Stimulated activated CD4-positive, alpha-beta T cell treated with anti-CD3 and anti-CD28 coated beads, Interleukin-4, amount 100 ng/mL, for 1 hour (primary cell): Measurements from ENCODE around the gene RBFOX2.
"Not testable (repeated sequence)": the region's sequence is repeated elsewhere in the genome, so short reads cannot be mapped to it uniquely, and the experiment has no call there.

Source experiments
- DNase-seq: peaks from one replicate; pipeline ENCODE4 v3.0.0-alpha.2; 2020

Gene RBFOX2

GRCh38 chr22:35808377-35808776 lies 220.2 kb downstream of the RBFOX2 start:
- DNase-seq = no peak

GRCh38 chr22:35806668-35807067 lies 222.0 kb downstream of the RBFOX2 start:
- not testable (repeated sequence) for DNase-seq

- no peak for DNase-seq
Observed at GRCh38 chr22:35805466-35805865, 223.2 kb downstream of the RBFOX2 start.

- DNase-seq = no peak
Observed at GRCh38 chr22:35804421-35804820, 224.2 kb downstream of the RBFOX2 start.

GRCh38 chr22:35802885-35803284 lies 225.7 kb downstream of the RBFOX2 start:
- no peak for DNase-seq

- not testable (repeated sequence) for DNase-seq
Observed at GRCh38 chr22:35801301-35801700, 227.3 kb downstream of the RBFOX2 start.

GRCh38 chr22:35799150-35799549 lies 229.5 kb downstream of the RBFOX2 start:
- DNase-seq = no peak

- DNase-seq = no peak
Observed at GRCh38 chr22:35797411-35797810, 231.2 kb downstream of the RBFOX2 start.

- no peak for DNase-seq
Observed at GRCh38 chr22:35795476-35795875, 233.1 kb downstream of the RBFOX2 start.

GRCh38 chr22:35792506-35792905 lies 236.1 kb downstream of the RBFOX2 start:
- no peak for DNase-seq

GRCh38 chr22:35791788-35792187 lies 236.8 kb downstream of the RBFOX2 start:
- DNase-seq = not testable (repeated sequence)

GRCh38 chr22:35785181-35785923 lies 243.3 kb downstream of the RBFOX2 start:
- no peak for DNase-seq

- DNase-seq = no peak
Observed at GRCh38 chr22:35784633-35785032, 244.0 kb downstream of the RBFOX2 start.

- DNase-seq = no peak
Observed at GRCh38 chr22:35783943-35784614, 244.5 kb downstream of the RBFOX2 start.

- no peak for DNase-seq
Observed at GRCh38 chr22:35782504-35782903, 246.1 kb downstream of the RBFOX2 start.

GRCh38 chr22:35781898-35782297 lies 246.7 kb downstream of the RBFOX2 start:
- DNase-seq = no peak

- no peak for DNase-seq
Observed at GRCh38 chr22:35777335-35777975, 251.2 kb downstream of the RBFOX2 start.

GRCh38 chr22:35775339-35775738 lies 253.3 kb downstream of the RBFOX2 start:
- DNase-seq = no peak

GRCh38 chr22:35769974-35770373 lies 258.6 kb downstream of the RBFOX2 start:
- no peak for DNase-seq

GRCh38 chr22:35766654-35767580 lies 261.7 kb downstream of the RBFOX2 start:
- DNase-seq = no peak

GRCh38 chr22:35761037-35761436 lies 267.6 kb downstream of the RBFOX2 start:
- no peak for DNase-seq

- DNase-seq = no peak
Observed at GRCh38 chr22:35758394-35758793, 270.2 kb downstream of the RBFOX2 start.

GRCh38 chr22:35756722-35757121 lies 271.9 kb downstream of the RBFOX2 start:
- DNase-seq = no peak
